Measurements from ENCODE around the gene CXCL8. TPM values are rescaled to one million over a fixed set of nuclear protein-coding genes. Genes with fewer than 3 reads are reported as not detected.

CXCL8 gene
- total and polyA plus RNA-seq, 9 donors = 0.48 to 48.3 (median 2.6) TPM

DNA sequence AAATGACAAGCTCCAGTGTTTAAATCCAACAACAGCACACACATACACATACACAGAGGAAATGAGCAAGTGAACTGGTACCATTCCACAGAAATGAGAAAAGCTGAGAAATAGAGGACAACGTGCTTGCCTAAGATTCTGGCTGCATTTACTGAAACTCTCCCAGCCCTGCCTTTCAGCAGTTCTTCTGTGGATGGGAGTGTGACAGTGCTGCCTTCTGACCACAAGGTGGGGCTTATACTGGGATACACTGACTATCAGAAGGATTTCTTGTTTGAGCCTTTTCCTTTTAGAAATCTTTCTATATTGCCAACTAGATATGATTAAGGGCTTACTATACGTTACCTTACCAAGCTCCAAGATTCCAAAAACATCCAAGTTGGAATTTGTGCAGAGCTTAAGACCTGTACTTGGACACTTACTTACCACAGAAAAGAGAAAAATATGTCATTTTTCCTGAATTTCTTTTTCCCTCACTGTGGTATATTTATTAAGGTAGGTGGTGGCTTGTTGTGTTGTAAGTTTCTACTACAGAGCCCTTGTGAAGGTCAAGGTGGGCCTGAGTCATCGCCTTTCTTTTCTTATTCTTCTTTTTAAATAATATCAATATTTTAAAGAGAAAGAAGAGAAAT, 10.7 kb upstream of the CXCL8 start:
- Histone ChIP-seq H3K4me1 (ENCODE audit: insufficient read depth) (no peaks in the 10 kb centered on the region), H3K36me3 (no peaks in the 10 kb centered on the region), H3K4me3 (no peak overlapping the region), H3K9me3 (no peaks in the 10 kb centered on the region), H3K27me3 (no peaks in the 10 kb centered on the region), H3K27ac (no peak overlapping the region)
- TF ChIP-seq, protein P1, sequence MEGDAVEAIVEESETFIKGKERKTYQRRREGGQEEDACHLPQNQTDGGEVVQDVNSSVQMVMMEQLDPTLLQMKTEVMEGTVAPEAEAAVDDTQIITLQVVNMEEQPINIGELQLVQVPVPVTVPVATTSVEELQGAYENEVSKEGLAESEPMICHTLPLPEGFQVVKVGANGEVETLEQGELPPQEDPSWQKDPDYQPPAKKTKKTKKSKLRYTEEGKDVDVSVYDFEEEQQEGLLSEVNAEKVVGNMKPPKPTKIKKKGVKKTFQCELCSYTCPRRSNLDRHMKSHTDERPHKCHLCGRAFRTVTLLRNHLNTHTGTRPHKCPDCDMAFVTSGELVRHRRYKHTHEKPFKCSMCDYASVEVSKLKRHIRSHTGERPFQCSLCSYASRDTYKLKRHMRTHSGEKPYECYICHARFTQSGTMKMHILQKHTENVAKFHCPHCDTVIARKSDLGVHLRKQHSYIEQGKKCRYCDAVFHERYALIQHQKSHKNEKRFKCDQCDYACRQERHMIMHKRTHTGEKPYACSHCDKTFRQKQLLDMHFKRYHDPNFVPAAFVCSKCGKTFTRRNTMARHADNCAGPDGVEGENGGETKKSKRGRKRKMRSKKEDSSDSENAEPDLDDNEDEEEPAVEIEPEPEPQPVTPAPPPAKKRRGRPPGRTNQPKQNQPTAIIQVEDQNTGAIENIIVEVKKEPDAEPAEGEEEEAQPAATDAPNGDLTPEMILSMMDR (IDR thresholded peaks at IDR 0.05) = peak in 2 of 3 donors; percentile 31 to 44
- TF ChIP-seq EP300 (IDR thresholded peaks at IDR 0.05) (no peak), POLR2A (IDR thresholded peaks at IDR 0.05) (no peak)
- 36 to 40% (median 38%) methylated on average over 3 of the region's 3 CpGs for WGBS, 3 donors
- peak in 4 of 5 donors; percentile 20 to 62 (median 38) for DNase-seq
- intact Hi-C loops (cut with DNase I) = no loop called here

DNA sequence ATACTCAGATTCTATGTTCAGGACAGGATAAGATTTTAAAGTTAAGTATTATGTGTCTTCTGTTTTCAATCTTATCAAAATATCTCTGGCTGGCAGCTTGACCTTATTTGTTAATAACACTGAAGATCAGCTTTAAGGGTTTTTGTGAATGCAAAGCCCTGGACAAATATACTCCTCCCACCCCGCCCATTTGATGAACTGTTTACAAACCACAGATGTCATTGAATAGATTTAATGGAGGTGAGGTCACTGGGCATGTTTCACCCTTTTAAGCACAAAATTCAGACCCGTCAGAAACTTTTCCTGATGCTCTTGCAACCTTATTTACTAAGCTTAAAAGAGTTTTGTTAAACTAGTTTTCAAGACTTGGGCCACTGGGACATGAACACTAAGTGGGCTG, 10.1 kb upstream of the CXCL8 start:
- WGBS, 3 donors = 75% methylated on average over 2 of the region's 2 CpGs
- no peak for TF ChIP-seq POLR2A (IDR thresholded peaks at IDR 0.05)
- TF ChIP-seq, protein P1 (IDR thresholded peaks at IDR 0.05) = no peak
- TF ChIP-seq EP300 (IDR thresholded peaks at IDR 0.05) = no peak
- no peak overlapping the region for H3K27ac ChIP-seq
- no peak for DNase-seq
- no peaks in the 10 kb centered on the region for H3K4me1 ChIP-seq (ENCODE audit: insufficient read depth)
- intact Hi-C loops (cut with DNase I) = no loop called here
- H3K27me3 ChIP-seq = no peaks in the 10 kb centered on the region
- no peaks in the 10 kb centered on the region for H3K9me3 ChIP-seq
- no peaks in the 10 kb centered on the region for H3K36me3 ChIP-seq
- no peak overlapping the region for H3K4me3 ChIP-seq

DNA sequence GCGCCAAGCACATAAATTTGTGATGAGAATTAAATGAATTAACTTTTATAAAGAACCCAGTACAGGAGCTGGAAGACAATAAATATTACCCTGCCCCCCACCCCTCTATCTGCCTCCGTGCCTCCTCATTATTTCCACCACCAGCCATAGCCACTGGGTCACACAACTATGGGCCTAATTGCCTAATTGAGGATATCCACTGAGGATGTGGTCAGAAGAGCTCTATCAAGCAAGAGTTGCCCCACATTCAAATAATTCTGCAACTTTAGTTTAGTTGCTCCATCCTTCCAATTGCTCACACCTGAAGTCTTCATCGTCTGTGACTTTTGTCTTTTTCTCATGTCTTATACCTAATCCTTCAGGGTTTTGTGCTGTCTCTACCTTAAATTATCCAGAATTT, 9.5 kb upstream of the CXCL8 start:
- DNase-seq = no peak
- Histone ChIP-seq H3K27ac (no peak overlapping the region), H3K9me3 (no peaks in the 10 kb centered on the region), H3K27me3 (no peaks in the 10 kb centered on the region), H3K4me1 (ENCODE audit: insufficient read depth) (no peaks in the 10 kb centered on the region), H3K36me3 (no peaks in the 10 kb centered on the region), H3K4me3 (no peak overlapping the region)
- WGBS, 3 donors = 91 to 95% (median 94%) methylated on average over 3 of the region's 3 CpGs
- intact Hi-C loops (cut with DNase I) = no loop called here
- TF ChIP-seq EP300 (IDR thresholded peaks at IDR 0.05) (no peak), POLR2A (IDR thresholded peaks at IDR 0.05) (no peak)
- TF ChIP-seq, protein P1 (IDR thresholded peaks at IDR 0.05) = no peak

DNA sequence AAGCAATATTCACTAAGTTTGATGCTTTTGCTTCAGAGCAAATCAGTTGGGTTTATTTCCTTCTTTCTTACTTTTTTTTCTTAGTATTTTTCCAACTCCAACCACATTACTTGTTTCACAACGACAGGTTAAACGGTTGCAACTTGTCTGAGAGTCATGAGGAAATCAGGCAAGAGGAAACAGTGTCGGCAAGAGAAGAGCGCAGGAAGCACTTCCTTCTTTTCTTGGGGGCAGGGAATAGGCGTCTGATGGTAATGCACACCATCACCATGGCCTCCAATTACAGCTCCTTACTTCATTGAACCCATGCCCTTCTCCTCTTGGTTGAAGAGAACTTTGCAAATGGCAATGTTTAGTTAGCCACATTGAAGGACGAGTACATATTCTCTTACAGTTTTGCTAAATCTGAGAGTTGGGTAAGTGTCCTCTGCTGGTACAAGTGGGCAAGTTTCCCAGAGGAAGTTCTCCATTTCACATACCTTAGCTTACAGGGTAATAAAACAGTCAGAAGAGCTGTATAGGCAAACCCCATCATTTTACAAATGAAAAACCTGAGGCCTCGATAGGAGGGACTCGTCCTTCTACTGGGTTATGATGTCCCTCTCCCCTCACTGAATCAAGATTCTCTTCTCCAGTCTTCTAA, 8.3 kb upstream of the CXCL8 start:
- DNase-seq = no peak
- 87 to 91% (median 87%) methylated on average over 8 of the region's 8 CpGs for WGBS, 3 donors
- Histone ChIP-seq H3K36me3 (no peaks in the 10 kb centered on the region), H3K27me3 (no peaks in the 10 kb centered on the region), H3K27ac (no peak overlapping the region), H3K9me3 (no peaks in the 10 kb centered on the region), H3K4me3 (no peak overlapping the region), H3K4me1 (ENCODE audit: insufficient read depth) (no peaks in the 10 kb centered on the region)
- TF ChIP-seq EP300 (IDR thresholded peaks at IDR 0.05) (no peak), POLR2A (IDR thresholded peaks at IDR 0.05) (no peak)
- TF ChIP-seq, protein P1 (IDR thresholded peaks at IDR 0.05) = no peak
- intact Hi-C loops (cut with DNase I) = no loop called here
